HG03354 (cell line): ENCODE measurements around the gene NCAPD2.
A peak's percentile ranks its signal among the peaks of the same experiment; 100 is the strongest.
"Not testable (repeated sequence)": the region's sequence is repeated elsewhere in the genome, so short reads cannot be mapped to it uniquely, and the experiment has no call there.

Experiments used
- ATAC-seq: cut with Tn5 transposase; IDR thresholded peaks from one replicate; pipeline ENCODE4 v1.9.1; 2021; ENCODE audit warnings: mild to moderate bottlenecking; ENCODE audit not compliant: unreplicated experiment, poor library complexity, severe bottlenecking

Gene NCAPD2

GRCh38 chr12:6530576-6531260, 36.8 kb downstream of the NCAPD2 start:
- no peak for ATAC-seq

- peak; percentile 31 for ATAC-seq
Measured at GRCh38 chr12:6532051-6532926, 38.4 kb downstream of the NCAPD2 start.

- ATAC-seq: peak; percentile 15
Measured at GRCh38 chr12:6532927-6533652, 39.2 kb downstream of the NCAPD2 start.

- peak; percentile 7 for ATAC-seq
Measured at GRCh38 chr12:6533653-6533922, 39.7 kb downstream of the NCAPD2 start.

- ATAC-seq: peak; percentile 67
Measured at GRCh38 chr12:6533923-6534694, 40.2 kb downstream of the NCAPD2 start, which contains the start of gene GAPDH. Gene GAPDH (plus strand): TSS chr12:6534517. CDS start chr12:6534833, 316 bp downstream.

- no peak for ATAC-seq
Measured at GRCh38 chr12:6534695-6534944, 40.7 kb downstream of the NCAPD2 start.

- peak; percentile 4 for ATAC-seq
Measured at GRCh38 chr12:6534945-6535696, 41.2 kb downstream of the NCAPD2 start.

- ATAC-seq: no peak
Measured at GRCh38 chr12:6535697-6535946, 41.7 kb downstream of the NCAPD2 start.

GRCh38 chr12:6535960-6536847, 42.3 kb downstream of the NCAPD2 start:
- no peak for ATAC-seq

- no peak for ATAC-seq
Measured at GRCh38 chr12:6536894-6537579, 43.1 kb downstream of the NCAPD2 start.

- not testable (repeated sequence) for ATAC-seq
Measured at GRCh38 chr12:6537580-6538419, 43.9 kb downstream of the NCAPD2 start.

- ATAC-seq: no peak
Measured at GRCh38 chr12:6538420-6539313, 44.8 kb downstream of the NCAPD2 start.

- ATAC-seq: no peak
Measured at GRCh38 chr12:6539314-6539682, 45.4 kb downstream of the NCAPD2 start.

- ATAC-seq: no peak
Measured at GRCh38 chr12:6539707-6540134, 45.8 kb downstream of the NCAPD2 start.

GRCh38 chr12:6540181-6540877, 46.4 kb downstream of the NCAPD2 start:
- ATAC-seq: peak; percentile 34
